ENCODE data around the gene STAG2.
"Not testable (repeated sequence)": the region's sequence is repeated elsewhere in the genome, so short reads cannot be mapped to it uniquely, and the experiment has no call there.

STAG2 gene

DNA sequence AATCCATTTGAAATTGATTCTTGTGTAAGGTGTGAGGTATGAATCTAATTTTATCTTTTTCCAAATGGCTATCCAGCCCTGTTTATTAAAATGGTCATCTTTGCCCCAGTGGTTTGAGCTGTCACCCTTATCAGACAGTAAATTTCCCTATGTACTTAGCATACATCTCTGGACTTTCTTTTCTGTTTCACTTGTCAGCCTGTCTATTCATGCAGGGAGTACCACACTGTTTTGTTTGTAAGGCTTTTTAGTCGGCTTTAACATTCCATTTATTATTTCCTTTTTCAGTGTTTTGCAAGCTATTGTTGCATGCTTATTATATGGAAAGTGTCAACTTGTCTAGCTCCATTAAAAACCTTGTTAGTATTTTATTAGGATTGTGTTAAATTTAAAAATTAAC is 155.8 kb downstream of the STAG2 start:
- Histone ChIP-seq H3K36me3 (ENCODE audit: insufficient read depth, low read length) (no peaks in the 10 kb centered on the region), H3K4me2 (ENCODE audit: low read depth, low read length, poor library complexity, severe bottlenecking) (no peak overlapping the region), H3K9me2 (replicated peaks; ENCODE audit: low read depth, low read length) (no peaks in the 10 kb centered on the region), H3K4me1 (ENCODE audit: insufficient read depth, low read length, poor library complexity, severe bottlenecking) (no peaks in the 10 kb centered on the region), H3K4me3 (ENCODE audit: low read length, poor library complexity, severe bottlenecking) (no peak overlapping the region), H3K9ac (ENCODE audit: low read depth, low read length, poor library complexity, severe bottlenecking) (no peak overlapping the region), H2AFZ (ENCODE audit: low read length) (no peak overlapping the region), H3K9me3 (ENCODE audit: insufficient read depth, low read depth, low read length) (no peaks in the 10 kb centered on the region), H4K20me1 (ENCODE audit: insufficient read depth, low read length, poor library complexity, severe bottlenecking) (no peaks in the 10 kb centered on the region), H3K27me3 (ENCODE audit: insufficient read depth, low read length, poor library complexity, severe bottlenecking) (no peaks in the 10 kb centered on the region), H3F3A (ENCODE audit: low read depth) (no peaks in the 10 kb centered on the region), H3K79me2 (ENCODE audit: insufficient read depth, low read length) (no peaks in the 10 kb centered on the region)
- TF ChIP-seq, protein P1, sequence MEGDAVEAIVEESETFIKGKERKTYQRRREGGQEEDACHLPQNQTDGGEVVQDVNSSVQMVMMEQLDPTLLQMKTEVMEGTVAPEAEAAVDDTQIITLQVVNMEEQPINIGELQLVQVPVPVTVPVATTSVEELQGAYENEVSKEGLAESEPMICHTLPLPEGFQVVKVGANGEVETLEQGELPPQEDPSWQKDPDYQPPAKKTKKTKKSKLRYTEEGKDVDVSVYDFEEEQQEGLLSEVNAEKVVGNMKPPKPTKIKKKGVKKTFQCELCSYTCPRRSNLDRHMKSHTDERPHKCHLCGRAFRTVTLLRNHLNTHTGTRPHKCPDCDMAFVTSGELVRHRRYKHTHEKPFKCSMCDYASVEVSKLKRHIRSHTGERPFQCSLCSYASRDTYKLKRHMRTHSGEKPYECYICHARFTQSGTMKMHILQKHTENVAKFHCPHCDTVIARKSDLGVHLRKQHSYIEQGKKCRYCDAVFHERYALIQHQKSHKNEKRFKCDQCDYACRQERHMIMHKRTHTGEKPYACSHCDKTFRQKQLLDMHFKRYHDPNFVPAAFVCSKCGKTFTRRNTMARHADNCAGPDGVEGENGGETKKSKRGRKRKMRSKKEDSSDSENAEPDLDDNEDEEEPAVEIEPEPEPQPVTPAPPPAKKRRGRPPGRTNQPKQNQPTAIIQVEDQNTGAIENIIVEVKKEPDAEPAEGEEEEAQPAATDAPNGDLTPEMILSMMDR (conservative IDR thresholded peaks at IDR 0.05; ENCODE audit: low read length) = no peak
- no peak for TF ChIP-seq EZH2phosphoT487 (IDR thresholded peaks at IDR 0.05; ENCODE audit: borderline replicate concordance)

GRCh38 chrX:124125471-124125870 is 164.0 kb downstream of the STAG2 start:
- no peaks in the 10 kb centered on the region for H3F3A ChIP-seq (ENCODE audit: low read depth)
- H3K9me3 ChIP-seq (ENCODE audit: insufficient read depth, low read depth, low read length) = no peaks in the 10 kb centered on the region
- H3K4me2 ChIP-seq (ENCODE audit: low read depth, low read length, poor library complexity, severe bottlenecking) = no peak overlapping the region
- no peaks in the 10 kb centered on the region for H3K27me3 ChIP-seq (ENCODE audit: insufficient read depth, low read length, poor library complexity, severe bottlenecking)
- TF ChIP-seq, protein P1 (conservative IDR thresholded peaks at IDR 0.05; ENCODE audit: low read length) = no peak
- no peak for TF ChIP-seq EZH2phosphoT487 (IDR thresholded peaks at IDR 0.05; ENCODE audit: borderline replicate concordance)
- H2AFZ ChIP-seq (ENCODE audit: low read length) = no peak overlapping the region
- no peak overlapping the region for H3K9ac ChIP-seq (ENCODE audit: low read depth, low read length, poor library complexity, severe bottlenecking)
- no peaks in the 10 kb centered on the region for H4K20me1 ChIP-seq (ENCODE audit: insufficient read depth, low read length, poor library complexity, severe bottlenecking)
- H3K79me2 ChIP-seq (ENCODE audit: insufficient read depth, low read length) = no peaks in the 10 kb centered on the region
- no peaks in the 10 kb centered on the region for H3K36me3 ChIP-seq (ENCODE audit: insufficient read depth, low read length)
- H3K4me3 ChIP-seq (ENCODE audit: low read length, poor library complexity, severe bottlenecking) = no peak overlapping the region
- no peaks in the 10 kb centered on the region for H3K9me2 ChIP-seq (replicated peaks; ENCODE audit: low read depth, low read length)
- H3K4me1 ChIP-seq (ENCODE audit: insufficient read depth, low read length, poor library complexity, severe bottlenecking) = no peaks in the 10 kb centered on the region

DNA sequence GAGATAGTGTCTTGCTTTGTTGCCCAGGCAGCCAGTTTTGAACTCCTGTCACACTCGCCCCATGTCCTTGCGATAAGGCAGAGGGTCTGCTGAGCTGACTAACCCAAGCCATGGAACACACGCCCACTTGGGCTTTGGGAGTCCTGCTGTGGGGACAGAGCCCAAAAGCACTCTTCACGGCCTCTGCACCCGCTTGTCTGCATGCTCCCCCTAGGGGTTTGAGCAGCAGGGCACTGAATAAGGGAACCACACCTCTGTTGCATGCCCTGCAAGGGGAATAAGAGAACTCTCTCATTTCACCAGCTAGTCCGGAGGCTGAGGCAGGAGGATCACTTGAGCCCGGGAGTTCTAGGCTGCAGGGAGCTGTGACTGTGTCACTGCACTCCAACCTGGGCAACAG is 166.0 kb downstream of the STAG2 start:
- Histone ChIP-seq H3K9ac (ENCODE audit: low read depth, low read length, poor library complexity, severe bottlenecking) (no peak overlapping the region), H4K20me1 (ENCODE audit: insufficient read depth, low read length, poor library complexity, severe bottlenecking) (no peaks in the 10 kb centered on the region), H2AFZ (ENCODE audit: low read length) (no peak overlapping the region), H3K9me3 (ENCODE audit: insufficient read depth, low read depth, low read length) (no peaks in the 10 kb centered on the region), H3K9me2 (replicated peaks; ENCODE audit: low read depth, low read length) (no peaks in the 10 kb centered on the region), H3K79me2 (ENCODE audit: insufficient read depth, low read length) (no peaks in the 10 kb centered on the region), H3K27me3 (ENCODE audit: insufficient read depth, low read length, poor library complexity, severe bottlenecking) (no peaks in the 10 kb centered on the region), H3K4me3 (ENCODE audit: low read length, poor library complexity, severe bottlenecking) (no peak overlapping the region), H3K4me2 (ENCODE audit: low read depth, low read length, poor library complexity, severe bottlenecking) (no peak overlapping the region), H3K4me1 (ENCODE audit: insufficient read depth, low read length, poor library complexity, severe bottlenecking) (no peaks in the 10 kb centered on the region), H3F3A (ENCODE audit: low read depth) (no peaks in the 10 kb centered on the region), H3K36me3 (ENCODE audit: insufficient read depth, low read length) (no peaks in the 10 kb centered on the region)
- TF ChIP-seq, protein P1 (conservative IDR thresholded peaks at IDR 0.05; ENCODE audit: low read length) = no peak
- no peak for TF ChIP-seq EZH2phosphoT487 (IDR thresholded peaks at IDR 0.05; ENCODE audit: borderline replicate concordance)

- H3K9me2 ChIP-seq (replicated peaks; ENCODE audit: low read depth, low read length); H3K4me3 ChIP-seq (ENCODE audit: low read length, poor library complexity, severe bottlenecking); H3K36me3 ChIP-seq (ENCODE audit: insufficient read depth, low read length); H3K9me3 ChIP-seq (ENCODE audit: insufficient read depth, low read depth, low read length); H3K79me2 ChIP-seq (ENCODE audit: insufficient read depth, low read length); H2AFZ ChIP-seq (ENCODE audit: low read length); H3F3A ChIP-seq (ENCODE audit: low read depth); H3K27me3 ChIP-seq (ENCODE audit: insufficient read depth, low read length, poor library complexity, severe bottlenecking); H3K9ac ChIP-seq (ENCODE audit: low read depth, low read length, poor library complexity, severe bottlenecking); H4K20me1 ChIP-seq (ENCODE audit: insufficient read depth, low read length, poor library complexity, severe bottlenecking); H3K4me1 ChIP-seq (ENCODE audit: insufficient read depth, low read length, poor library complexity, severe bottlenecking); H3K4me2 ChIP-seq (ENCODE audit: low read depth, low read length, poor library complexity, severe bottlenecking): not testable (repeated sequence)
These were observed 170.9 kb downstream of the STAG2 start for GRCh38 chrX:124132437-124132836.
